ENCODE data around the gene SIRT6.
"Not testable (repeated sequence)": the region's sequence is repeated elsewhere in the genome, so short reads cannot be mapped to it uniquely, and the experiment has no call there.

The SIRT6 gene

DNA sequence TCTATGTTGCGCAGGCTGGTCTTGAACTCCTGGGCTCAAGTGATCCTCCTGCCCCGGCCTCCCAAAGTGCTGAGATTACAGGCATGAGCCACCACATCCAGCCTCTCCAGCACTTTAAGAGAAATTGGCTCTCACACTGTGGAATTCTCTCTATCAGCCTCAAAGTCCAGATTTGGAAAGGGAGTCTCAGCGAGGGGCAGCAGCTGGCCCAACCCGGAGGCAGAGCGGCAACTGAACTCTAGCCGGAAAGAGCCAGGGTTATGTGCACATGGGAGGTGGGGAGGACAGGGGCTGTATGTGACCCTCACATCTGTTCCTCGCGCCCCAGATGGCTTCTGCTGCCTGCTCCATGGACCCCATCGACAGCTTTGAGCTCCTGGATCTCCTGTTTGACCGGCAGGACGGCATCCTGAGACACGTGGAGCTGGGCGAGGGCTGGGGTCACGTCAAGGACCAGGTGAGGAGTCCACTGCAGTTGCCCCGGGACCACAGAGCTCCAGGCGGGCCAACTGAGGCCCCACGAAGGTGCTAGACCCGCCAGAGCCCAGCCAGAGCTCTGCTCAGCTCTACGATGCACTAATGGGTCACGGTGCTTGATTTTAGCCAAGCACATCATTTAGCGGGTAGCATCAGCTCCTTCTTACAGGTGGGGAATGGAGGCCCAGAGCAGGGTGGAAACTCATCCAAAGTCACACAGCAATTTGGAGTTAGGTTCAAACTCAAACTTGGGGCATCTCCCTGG lies 27.6 kb downstream of the SIRT6 start:
- TF ChIP-seq, protein P1, sequence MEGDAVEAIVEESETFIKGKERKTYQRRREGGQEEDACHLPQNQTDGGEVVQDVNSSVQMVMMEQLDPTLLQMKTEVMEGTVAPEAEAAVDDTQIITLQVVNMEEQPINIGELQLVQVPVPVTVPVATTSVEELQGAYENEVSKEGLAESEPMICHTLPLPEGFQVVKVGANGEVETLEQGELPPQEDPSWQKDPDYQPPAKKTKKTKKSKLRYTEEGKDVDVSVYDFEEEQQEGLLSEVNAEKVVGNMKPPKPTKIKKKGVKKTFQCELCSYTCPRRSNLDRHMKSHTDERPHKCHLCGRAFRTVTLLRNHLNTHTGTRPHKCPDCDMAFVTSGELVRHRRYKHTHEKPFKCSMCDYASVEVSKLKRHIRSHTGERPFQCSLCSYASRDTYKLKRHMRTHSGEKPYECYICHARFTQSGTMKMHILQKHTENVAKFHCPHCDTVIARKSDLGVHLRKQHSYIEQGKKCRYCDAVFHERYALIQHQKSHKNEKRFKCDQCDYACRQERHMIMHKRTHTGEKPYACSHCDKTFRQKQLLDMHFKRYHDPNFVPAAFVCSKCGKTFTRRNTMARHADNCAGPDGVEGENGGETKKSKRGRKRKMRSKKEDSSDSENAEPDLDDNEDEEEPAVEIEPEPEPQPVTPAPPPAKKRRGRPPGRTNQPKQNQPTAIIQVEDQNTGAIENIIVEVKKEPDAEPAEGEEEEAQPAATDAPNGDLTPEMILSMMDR (IDR thresholded peaks at IDR 0.05; ENCODE audit: low read depth, low read length) = no peak
- no peak overlapping the region for H3K4me3 ChIP-seq (ENCODE audit: low read depth, low read length)

DNA sequence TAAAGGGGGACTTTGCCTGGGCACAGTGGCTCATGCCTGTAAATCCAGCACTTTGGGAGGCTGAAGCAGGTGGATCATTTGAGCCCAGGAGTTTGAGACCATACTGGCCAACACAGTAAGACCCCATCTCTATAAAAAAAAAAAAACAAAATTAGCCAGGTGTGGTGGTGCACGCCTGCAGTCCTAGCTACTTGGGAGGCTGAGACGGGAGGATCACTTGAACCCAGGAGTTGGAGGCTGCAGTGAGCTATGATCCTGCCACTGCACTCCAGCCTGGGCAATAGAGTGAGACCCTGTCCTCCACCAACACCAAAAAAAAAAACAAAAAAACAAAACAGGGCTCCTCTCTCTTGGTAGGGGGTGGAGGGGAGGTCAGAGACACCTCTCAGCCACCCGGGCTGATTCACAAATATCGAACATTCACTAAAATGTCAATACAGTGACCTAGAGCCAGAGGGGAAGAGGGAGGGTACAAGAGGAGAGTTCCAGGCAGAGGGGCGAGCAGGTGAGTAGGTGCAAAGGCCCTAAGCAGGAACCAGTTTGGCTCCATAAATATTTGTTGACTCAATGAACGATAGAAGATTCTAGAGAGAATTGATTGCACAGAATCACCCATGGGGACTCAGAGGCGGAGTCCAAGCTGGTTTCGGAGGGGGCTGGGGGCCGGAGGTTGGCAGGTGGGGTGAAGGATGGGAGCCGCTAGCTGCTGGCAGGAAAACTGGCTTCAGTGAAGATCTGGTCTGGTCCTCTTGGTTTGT lies 29.9 kb downstream of the SIRT6 start:
- H3K4me3 ChIP-seq (ENCODE audit: low read depth, low read length) = no peak overlapping the region
- TF ChIP-seq, protein P1 (IDR thresholded peaks at IDR 0.05; ENCODE audit: low read depth, low read length) = no peak

- no peak overlapping the region for H3K4me3 ChIP-seq (ENCODE audit: low read depth, low read length)
- TF ChIP-seq, protein P1 (IDR thresholded peaks at IDR 0.05; ENCODE audit: low read depth, low read length) = no peak
These were observed 30.7 kb downstream of the SIRT6 start for GRCh38 chr19:4151623-4152022.

GRCh38 chr19:4149518-4150288 lies 32.7 kb downstream of the SIRT6 start:
- TF ChIP-seq, protein P1 (IDR thresholded peaks at IDR 0.05; ENCODE audit: low read depth, low read length) = no peak
- no peak overlapping the region for H3K4me3 ChIP-seq (ENCODE audit: low read depth, low read length)

GRCh38 chr19:4144666-4145249 lies 37.6 kb downstream of the SIRT6 start:
- H3K4me3 ChIP-seq (ENCODE audit: low read depth, low read length) = no peak overlapping the region
- TF ChIP-seq, protein P1 (IDR thresholded peaks at IDR 0.05; ENCODE audit: low read depth, low read length) = no peak

GRCh38 chr19:4142916-4143315 lies 39.4 kb downstream of the SIRT6 start:
- H3K4me3 ChIP-seq (ENCODE audit: low read depth, low read length) = not testable (repeated sequence)

DNA sequence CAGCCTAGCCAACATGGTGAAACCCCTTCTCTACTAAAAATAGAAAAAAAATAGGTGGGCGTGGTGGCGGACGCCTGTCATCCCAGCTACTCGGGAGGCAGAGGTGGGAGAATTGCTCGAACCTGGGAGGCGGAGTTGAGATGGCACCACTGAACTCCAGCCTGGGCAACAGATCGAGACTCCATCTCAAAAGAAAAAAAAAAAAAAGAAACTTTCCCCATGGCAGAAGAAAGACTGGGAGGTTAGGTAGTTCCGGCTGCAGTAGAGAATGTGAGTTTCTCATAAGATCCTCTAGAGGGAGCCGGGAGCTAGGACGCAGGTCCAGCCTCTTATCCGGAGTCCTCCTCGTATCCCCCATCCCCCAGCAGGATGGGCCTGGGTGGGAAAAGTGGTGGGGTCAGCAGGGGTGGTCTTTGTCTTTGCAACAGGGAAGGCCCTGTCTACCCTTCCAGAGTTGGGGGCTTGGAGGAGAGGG lies 42.1 kb downstream of the SIRT6 start:
- TF ChIP-seq, protein P1 (IDR thresholded peaks at IDR 0.05; ENCODE audit: low read depth, low read length) = peak; percentile 79
- H3K4me3 ChIP-seq (ENCODE audit: low read depth, low read length) = no peak overlapping the region

Data from WI38 (cell line).